ENCODE results near the gene HK3. TPM values are rescaled to one million over a fixed set of nuclear protein-coding genes. Genes with fewer than 3 reads are reported as not detected.

The HK3 gene
- polyA plus RNA-seq, 4 donors, result 0.42 to 1.3 (median 0.60) TPM

DNA sequence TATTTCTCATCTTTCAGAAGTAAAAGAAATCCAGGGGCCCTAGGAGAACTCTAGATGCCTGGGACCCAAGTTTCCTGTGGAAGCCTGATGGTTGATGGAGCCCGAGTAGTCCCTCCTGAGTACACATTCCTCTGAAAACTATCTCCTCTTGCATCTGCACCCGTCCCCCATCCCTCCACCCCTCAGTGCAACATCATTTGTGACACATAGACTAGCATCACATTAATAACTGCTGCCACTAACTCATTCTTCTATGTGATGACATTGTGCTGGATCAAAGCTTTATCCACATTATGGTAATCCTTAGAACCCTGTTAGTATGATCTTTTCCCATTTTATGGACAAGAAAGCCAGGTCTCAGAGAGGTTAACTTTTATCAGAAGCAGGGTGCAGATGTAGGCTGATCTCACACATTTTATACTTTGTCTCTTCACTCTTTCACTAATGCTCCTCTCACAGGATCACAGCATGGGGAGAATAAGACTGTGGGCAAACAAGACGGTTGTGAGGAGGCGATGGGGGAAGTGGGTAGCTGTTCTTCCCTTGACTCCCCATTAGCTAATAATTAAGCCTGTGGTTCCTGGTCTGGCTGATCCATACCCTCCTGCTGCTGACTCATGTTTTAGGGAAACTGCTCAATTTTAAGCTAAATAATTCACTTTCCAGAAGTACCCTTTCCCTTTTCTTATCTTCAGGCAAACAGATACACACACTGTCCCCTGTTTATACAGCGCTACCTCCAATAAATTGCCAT, 3.9 kb upstream of the HK3 start:
- DNase-seq (ENCODE audit: low read depth in 4 of 4, low spot score in 3 of 4), result no peak

DNA sequence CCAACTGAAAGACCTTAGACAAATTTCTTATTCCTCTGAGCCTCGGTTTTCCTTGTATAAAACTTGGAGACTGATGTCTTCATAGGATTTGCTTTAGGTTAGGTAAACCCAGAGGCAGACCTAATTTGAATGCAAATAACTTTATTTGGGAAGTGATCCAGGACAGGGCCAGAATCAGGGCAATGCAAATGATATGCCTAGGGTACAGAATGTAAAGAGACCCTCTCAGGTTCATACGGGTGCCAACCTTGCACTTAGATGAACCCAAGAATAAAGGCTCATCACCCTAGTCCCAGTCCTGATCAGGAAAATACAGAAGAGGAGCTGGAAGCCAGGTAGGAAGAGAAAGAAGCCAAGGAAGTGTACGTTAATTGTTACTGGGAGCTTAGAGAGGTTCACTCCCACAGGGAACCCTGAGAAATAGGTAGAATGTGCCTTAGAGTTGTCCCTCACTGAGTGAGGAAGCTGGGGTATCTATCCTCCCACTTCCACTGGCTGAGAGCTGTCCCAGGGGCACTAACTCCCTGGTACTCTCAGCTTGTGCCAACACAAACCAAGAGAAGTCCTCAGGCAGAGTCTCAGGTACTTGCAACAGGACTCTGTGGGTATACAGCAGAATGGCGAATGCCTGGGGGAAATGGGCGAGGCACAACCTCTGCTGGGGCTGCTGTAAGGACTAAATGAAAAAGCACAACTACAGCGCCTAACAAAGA, 3.1 kb upstream of the HK3 start:
- DNase-seq (ENCODE audit: low read depth in 4 of 4, low spot score in 3 of 4), result no peak

GRCh38 chr5:176901260-176902101, 2.3 kb upstream of the HK3 start:
- DNase-seq (ENCODE audit: low read depth in 4 of 4, low spot score in 3 of 4), result no peak

GRCh38 chr5:176900780-176901204, 1.6 kb upstream of the HK3 start:
- DNase-seq (ENCODE audit: low read depth in 4 of 4, low spot score in 3 of 4), result no peak

DNA sequence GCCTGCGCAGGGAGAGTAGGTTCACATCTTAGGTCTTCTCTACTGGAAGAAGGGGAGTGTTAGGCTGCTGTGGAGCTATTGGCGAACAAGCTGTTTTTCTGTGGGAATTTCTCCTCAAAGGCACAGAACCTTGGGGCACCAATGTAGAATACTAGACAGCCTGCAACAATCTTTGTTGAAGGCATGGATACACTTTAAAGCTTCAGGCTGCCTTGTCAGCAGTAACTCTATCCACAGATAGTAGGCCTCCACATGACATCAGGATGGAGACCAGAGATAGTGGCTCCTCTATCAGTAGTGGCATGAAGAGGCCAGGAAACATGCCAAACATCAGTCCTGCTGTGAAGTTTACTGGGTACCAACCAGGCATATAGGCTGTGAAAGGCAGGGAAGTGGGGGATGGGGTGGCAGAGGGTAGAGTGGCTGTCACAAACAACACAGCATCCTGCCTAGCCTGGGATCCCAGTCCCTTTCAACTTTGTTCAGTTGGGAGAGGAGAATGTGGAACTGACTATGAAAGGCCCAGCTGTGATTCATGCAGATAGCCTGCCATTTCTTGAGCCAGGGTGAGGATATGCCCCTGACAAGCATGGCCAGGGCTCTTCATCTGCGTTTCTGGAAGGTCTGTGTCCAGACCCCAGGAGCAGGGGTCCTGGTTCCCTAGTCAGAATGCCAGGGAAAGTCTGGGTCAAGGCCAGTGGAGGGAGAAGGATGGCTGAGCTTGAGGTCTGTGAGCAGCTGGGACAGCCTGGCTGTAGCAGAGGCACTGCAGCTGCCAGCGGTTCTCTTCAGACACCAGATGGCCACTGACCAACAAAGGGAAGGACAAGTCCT, 1.0 kb upstream of the HK3 start:
- DNase-seq (ENCODE audit: low read depth in 4 of 4, low spot score in 3 of 4), result no peak

- DNase-seq (ENCODE audit: low read depth in 4 of 4, low spot score in 3 of 4), result no peak
Observed at GRCh38 chr5:176897263-176897662, 1.9 kb downstream of the HK3 start.

DNA sequence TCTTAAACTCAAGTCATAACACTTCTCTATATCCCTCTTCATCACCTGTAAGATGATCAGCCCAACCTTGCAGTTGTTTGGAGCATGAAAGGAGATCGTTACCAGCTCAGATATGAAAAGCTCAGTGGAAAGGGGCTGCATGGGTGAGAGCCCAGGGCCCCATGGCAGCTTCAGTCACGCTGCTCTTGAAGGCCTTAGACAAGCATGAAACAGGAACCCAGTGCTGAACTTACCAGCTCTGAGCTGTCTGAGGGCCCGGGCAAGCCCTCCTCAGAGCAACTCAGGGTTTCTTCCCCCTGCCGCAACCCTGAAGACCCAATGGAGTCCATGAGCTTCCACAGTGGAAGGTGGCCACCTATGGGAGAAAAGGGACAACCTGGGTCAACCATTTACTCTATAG, 3.3 kb downstream of the HK3 start:
- no peak for DNase-seq (ENCODE audit: low read depth in 4 of 4, low spot score in 3 of 4)

GRCh38 chr5:176894298-176894697, 4.8 kb downstream of the HK3 start:
- no peak for DNase-seq (ENCODE audit: low read depth in 4 of 4, low spot score in 3 of 4)

DNA sequence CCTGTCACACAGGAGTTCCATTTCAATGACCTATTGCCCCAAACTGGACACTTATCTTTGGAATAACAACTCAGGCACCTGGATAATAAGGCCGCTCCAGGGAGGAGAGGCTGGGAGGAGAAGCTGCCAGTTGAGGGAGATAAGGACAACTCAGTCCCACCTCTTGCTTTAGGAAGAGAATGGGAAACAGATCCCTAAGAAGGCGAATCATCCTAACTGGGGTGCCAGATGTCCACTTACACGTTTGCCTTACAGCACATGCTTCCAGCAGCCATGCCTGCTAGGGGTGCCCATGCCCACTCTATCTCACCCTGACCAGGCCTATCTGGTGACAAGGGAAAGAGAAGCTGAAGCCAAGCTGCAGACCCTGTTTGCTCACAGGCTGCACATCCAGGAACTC, 6.5 kb downstream of the HK3 start:
- DNase-seq (ENCODE audit: low read depth in 4 of 4, low spot score in 3 of 4), result no peak

DNA sequence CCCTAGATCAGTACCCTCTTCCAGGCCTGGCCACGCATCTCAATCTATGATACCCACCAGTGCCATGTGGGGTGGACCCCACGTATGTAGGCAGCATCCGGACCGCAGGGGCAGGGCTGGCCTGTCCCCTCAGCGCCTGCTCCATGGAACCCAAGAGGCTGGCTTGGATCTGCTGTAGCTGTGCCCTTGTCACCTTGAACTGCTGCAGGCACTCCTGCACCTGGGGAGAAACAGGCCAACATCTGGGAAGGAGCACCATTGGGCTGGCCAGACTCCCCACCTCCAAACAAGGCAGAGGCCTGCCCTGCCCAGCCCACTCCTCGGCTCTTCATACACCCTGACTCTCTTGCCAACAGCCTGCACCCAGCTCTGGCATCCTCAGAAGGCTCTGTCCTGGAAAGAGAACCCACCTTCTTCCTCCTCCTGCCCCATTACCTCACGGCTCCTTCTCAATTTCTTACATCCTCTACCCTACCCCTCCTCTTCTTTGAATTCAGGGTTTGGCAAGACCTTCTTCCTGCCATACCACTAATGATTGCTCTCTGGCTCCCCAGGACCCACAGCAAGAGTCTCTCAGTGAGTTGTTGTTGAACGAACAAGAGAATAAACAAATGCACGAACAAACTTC, 7.7 kb downstream of the HK3 start:
- no peak for DNase-seq (ENCODE audit: low read depth in 4 of 4, low spot score in 3 of 4)

DNA sequence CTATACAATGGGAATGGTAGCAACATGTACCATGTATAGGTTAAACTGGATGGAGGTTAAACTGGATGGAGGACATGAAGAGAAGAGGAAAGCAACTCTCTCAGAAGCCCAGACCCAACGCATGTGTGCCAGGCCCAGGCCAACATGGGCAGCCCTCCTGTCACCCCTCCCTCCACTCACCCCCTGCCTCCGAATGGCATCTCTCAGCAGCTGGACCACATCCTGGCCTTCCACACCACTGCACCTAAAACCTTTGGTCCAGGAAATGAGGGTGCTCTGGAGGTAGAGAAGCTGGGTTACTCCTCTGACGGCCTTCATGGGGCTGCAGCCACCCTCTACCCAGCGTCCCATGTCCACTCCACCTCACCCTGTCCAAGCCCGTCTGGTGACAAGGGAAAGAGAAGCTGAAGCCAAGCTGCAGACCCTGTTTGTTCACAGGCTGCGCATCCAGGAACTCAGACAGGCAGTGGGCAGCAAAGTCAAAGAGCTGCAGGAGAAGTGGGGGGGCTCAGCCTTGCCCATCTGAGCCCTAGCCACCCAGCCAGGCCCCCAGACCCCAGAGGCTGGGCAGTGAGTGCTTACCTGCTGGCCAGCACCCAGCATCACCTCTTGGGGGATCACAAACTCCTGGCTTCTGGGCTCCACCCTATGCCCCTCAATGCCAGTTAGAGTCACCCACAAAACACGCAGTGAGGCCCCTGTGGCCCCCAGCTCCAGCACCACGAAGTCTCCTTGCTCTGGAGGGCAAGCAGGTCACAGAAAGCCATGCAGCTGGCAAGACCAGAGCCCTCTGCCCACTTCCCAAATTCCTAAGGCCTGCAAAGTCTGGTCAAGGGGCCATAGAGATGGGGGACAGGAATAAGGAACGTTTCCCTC, 8.5 kb downstream of the HK3 start:
- no peak for DNase-seq (ENCODE audit: low read depth in 4 of 4, low spot score in 3 of 4)

DNA sequence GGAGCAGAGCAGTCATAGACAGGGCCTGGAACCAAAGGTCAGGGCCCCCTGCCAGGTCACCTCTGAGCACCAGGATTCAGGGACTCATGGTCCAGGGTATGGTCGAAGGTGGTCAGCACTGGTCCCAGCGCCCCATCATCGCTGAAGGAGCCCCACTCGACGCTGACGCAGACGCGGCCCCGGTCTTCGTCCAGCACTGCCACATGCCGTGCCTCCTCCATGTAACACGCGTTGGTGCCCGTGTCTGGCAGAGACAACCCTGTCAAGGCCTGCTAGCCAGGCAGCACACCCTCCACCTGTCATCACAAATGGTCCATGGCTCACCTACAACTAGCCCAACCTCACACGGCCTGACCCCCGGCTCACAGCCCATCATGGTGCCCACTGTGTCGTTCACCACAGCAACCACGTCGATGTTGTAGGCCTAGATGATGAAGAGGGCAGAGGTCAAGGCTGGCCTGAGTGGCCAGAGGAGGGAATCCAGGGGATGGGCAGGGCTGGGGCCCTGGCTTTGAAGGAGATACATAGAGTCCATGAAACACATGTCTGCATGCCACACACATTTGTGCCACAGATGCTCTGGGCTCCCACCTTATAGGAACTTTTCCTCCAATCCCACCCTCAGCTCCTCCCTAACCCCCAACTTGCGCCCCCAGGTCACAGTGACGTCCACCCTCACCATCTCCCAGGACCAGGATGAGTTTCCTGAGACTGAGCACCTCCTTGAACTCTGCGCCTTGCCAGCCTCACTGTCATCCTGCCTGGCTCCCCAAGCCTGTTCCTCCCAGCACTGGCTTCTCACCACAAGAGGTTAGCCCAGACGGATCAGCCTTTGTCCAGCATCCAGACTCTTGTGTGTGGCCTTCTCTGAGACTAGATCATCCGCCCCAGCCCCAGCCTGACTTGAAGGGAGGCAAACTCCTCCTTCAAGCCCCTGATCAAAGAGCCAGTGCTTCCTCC, 9.5 kb downstream of the HK3 start:
- DNase-seq (ENCODE audit: low read depth in 4 of 4, low spot score in 3 of 4), result no peak

DNA sequence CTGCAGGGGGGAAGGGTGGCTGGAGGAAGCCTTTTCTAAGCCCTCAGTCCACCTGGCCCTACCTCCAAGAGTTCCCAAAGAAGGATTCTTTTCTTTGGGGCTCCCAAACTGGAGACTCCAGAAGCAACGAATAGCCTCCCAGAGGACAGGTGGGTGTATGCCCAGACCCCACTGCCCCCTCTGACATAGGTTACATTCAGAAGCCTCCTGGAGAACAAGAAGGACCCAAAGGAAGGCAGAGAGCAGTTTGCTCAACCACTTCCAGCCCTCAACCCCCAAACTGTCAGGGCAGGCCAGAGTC, 10.3 kb downstream of the HK3 start:
- no peak for DNase-seq (ENCODE audit: low read depth in 4 of 4, low spot score in 3 of 4)

DNA sequence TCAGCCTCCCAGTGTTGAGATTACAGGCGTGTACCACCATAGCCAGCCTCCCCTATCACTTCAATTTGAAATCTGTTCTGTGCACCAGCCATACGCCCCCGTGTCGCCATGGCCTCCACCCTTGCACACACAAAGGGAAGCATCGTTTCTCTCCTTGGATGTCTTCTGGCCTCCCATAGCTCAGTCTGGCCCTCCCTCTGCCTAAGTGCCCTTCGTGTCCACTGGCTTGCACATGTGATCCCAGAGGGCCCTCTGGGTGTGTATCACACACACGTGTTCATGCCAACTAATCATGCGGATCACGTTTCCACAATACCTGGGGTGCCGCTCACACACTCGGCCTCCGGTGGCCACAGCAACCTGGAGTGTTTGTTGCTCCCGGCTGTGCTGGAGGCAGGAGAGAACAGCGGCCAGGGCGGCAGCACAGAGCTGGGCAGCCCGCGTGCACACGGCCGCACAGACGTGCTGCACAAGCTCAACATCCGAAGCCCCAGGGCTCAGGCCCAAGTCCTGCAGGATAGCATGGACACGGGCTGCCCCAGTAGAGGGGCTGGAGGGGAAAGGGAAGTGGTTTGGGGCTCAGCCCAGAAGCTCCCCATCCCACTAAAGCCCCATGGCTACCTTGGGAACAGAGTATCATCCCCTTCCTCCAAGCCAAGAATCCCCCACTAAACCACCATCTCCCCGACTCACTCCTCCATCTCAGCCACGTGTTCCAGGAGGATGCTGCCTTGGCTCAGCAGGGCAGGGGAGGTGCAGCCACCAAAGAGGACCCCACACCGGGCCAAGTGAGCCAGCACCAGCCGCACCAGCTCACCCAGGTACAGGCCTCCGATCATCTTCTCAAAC, 10.9 kb downstream of the HK3 start:
- DNase-seq (ENCODE audit: low read depth in 4 of 4, low spot score in 3 of 4), result no peak

- no peak for DNase-seq (ENCODE audit: low read depth in 4 of 4, low spot score in 3 of 4)
Observed at GRCh38 chr5:176887252-176887849, 11.8 kb downstream of the HK3 start.

DNA sequence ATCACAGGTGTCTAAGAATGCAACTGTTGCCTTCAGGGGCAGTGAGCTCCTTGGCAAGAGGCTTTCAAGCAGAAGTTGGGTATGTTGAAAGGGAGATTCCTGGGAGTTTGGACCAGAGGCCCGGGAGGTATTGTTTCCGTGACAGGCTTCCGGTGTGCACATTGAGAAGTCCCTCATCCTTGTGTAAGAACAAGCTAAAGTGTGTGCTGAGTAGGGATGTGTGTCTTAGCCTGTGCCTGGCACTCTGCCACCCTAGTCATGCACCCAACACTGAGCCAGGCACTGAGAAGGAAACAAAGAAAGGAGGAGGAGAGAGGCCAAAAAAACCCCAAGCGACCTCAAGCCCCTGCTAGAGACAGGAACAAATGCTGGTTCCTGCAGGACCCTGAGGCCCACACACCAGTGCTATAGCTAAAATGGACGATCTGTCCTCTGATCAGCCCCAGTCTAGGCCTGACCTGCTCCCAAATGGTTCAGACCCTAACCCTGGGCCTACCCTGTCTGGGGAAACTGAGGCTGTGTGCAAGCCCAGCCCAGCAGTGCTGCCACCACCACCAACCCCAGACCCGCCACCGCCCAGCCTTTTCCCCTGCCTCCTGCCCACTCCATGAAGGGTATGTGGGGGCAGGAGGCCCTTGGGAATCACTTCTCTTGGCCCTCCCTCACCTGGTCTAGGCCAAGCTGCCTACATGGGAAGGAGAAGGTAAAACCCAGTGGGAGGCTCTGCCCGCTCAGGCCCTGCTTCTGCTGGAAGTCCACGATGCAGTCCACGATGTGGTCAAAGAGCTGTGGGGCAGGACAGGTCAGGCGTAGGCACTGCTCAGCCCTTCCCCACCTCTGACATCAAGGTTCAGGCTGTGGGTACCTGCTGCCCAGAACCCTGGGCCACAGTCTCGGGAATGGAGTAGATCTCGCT, 12.6 kb downstream of the HK3 start:
- DNase-seq (ENCODE audit: low read depth in 4 of 4, low spot score in 3 of 4), result no peak
